NCI-H2196 (cell line): ENCODE measurements around the gene MB.

Experiments
- DNase-seq: peaks from one replicate; lab custom pipeline; 2025; ENCODE audit not compliant: unreplicated experiment; lab: John Stamatoyannopoulos, UW

The MB gene

DNA sequence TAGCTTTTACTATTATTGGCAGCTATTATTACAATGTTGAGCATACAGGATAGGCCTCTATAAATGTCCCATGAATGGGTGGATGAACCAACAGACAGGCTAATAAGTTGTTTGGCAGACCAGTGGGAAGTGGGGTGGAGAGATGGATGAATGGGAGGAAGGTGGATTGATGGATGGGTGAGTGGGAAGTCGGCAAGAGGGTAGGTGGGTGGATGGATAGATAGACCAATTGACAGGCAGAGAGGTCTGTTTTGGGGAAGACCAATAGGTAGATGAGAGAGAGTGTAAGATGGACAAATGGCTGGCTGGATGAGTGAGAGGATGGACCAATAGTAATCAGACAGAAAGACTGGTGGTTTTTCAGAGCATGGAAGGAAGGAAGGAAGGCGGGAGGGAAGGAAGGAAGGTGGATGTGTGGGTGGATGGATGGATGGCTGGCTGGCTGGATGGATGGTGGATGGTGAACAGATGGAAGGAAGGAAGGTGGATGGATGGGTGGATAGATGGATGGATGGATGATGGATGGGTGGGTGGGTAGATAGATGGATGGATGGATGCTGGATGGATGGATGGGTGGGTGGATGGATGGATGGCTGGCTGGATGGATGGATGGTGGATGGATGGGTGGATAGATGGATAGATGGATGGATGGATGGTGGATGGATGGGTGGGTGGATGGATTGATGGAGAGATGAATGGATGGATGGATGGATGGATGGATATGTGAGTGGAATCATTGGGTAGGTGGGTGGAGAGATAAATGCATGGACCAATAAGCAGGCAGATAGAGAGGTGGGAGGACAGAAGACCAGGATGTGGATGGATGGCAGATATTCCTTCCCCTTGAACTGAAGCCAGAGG lies 39.1 kb downstream of the MB start:
- DNase-seq = no peak

DNA sequence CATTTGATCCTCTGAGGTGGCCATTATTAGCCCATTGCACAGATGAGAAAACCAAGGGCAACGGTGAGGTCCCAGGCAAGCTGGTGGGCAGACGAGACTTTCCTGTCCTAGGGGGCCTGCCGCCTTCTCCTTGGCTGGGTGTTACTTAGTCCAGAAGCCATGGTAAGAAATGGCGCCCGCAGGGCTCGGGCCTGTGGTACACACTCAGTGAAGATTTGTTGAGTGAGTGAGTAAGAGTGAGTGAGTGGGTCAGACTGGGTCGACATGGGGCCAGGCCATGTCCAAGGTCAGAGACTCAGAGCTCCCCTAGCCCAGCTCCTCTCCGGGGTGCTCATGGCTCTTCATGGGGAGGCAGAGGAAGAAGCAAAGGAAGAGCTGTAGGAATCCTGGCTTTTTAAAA lies 40.5 kb downstream of the MB start:
- no peak for DNase-seq

DNA sequence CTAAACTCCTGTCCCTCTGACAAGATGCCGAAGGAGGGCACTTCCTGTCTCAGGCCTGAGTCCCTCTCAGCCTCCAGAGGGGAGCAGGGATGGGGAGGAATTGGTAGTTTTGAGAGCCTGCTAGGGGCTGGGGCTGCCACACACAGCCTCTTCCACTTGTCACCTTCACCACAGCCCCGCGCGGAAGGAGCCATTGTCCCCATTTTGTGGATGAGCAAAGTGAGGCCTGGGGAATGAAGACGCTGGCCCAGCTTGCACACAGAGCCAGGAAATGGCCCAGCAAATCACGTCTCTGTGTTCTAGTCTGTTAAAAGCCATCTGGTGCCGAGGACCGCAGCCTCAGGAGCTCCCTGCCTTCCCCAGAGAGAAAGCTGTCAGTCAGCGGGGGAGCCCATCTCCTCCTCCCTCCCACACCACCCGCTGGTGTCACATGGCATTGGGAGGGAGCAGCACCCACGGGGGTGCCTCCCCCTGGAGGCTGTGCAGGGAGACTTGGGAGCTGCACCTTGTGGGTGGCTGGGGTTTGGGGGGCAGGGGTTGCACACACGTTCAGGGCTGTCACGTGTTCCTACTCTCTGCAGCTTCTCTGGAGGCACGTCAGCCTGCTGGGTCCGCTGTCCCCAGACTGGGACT lies 41.9 kb downstream of the MB start:
- no peak for DNase-seq

DNA sequence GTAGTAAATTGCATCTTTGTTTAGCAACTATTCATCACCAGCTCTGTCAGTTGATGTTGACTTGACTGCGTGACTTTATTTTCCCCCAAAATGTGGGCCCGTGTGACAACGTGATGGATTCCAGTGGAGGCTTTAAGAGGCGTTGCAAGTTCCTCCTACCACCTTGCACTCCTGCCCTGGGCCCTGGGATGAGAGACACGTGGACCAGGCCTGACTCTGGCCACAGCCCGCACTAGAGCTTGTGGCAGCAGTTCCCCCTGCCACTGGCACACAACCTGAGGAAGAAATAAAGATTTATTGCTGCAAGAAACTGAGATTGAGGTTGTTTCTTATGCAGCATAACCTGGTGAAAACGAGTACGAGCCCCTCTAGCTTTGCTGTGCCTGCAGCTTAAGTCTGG lies 44.6 kb downstream of the MB start:
- DNase-seq = no peak

DNA sequence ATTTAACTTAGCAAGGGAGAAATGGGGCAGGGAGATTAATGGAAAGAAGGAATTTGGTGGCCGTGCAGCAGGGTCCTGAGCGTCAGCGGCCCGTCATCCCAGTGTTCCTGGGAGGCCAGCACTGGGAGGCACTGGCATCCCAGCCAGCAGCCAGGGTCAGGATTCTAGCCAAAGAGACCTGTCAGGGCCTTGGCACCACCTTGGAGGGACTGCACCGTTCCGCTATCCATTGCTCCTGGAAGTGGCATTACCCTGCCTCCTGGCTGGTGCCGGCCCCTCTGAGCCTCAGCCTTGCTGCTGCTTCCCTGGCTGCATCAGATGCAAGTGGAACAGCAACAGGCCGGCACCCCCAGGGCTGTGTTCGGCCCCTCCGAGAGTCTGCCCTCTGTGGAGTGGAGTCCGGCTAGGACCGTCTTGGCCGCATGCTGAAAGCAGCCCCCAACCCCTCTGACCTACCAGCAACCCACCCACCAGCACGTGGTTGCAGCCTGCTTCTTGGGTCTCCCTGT lies 46.4 kb downstream of the MB start:
- no peak for DNase-seq

DNA sequence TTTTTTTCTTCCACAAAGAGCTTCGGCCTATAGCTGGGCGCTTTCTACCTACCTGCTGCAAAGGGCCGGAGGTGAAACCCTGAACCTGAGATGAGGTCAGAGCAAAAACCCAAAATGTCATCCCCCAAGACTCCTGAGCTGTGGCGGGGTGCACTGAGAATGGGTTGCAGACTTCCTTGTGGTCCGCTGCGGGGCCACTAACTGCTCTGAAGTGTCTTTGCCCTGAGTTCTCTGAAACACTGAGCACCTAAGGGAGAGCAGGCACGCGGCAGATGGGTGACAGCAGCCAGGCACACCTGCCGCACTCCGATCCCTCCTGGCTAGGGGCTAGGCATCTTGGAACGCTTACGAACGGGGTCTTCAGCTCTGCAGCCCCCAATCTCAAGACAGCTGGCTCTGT lies 47.2 kb downstream of the MB start:
- no peak for DNase-seq

DNA sequence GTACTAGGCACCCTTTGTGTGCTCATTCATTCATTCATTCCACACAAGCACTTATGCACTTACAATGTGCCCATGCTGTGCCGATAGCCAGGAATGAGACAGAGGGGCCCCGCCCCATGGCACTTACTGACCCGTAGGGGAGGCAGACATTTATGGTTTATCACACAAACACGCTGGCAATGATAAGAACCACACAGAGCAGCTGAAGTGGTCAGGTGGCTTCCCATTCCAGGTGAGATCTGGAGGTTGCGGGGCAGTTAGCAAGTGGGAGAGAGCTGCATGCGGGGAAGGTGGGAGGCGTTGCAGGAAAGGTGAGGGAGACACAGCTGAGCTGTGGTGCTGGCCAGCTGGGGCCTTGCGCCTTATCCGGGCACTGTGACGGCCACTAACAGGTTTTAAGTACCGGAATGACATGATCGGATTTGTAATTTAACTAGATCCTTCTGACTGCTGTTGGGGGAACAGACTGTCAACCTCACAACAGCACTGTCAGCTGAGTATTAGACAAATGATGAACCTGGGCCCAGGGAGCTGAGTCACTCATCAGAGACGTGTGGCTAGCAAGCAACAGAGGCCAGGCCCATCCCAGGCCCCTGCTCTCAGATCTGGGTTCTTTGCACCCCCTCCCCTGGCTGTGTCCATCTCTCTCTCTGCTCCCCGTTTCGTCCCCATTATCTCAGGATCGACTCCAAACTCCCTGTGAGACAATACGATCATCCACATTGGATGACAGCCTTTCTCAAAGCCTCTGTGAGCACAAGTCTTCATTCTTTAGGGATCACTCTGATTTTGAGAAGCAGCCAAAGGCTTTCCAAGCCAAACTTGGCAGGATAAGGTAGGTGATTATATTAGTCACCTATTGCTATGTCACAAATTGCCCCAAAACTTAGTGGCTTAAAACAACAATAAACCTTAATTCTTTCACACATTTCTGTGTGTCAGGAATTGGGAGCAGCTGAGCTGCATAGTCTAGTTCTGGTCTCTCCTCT lies 48.1 kb downstream of the MB start:
- DNase-seq = no peak

DNA sequence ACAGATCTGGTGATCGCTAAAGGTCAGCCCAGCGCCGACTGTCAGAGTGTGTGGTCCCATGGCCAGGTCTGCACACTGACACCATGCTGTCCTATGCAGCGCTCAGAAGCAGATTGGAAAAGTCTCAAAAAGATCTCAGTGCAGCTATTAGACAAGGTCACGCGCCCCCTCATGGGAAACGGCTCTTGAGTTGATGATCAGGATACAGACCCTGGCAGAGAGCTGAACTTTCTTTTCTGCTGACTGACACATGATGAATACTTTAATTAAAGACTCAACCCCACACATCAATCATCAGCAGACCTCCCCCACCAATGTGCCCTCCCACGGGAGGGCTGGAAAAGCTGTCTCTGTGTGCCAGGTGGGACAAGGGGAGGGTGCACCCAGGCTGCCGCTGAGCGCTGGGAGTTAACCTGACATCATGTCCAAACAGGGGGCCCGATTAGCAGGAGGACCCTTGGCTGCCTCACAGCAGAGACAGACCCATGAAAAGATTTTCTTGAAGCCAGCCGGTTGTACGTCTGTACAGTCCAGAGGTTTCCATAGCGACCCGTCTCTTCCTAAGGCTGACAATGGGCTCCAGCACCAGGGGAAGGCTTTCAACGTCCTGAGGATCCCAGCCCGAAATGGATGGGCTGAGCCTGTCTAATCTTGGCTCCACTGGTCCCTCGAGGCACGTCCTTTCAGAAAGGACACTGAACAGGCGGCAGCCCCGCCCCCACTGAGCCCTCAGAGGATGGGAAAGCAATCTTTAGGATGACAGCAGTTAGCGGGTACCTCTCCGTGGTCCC lies 49.6 kb downstream of the MB start:
- no peak for DNase-seq

DNA sequence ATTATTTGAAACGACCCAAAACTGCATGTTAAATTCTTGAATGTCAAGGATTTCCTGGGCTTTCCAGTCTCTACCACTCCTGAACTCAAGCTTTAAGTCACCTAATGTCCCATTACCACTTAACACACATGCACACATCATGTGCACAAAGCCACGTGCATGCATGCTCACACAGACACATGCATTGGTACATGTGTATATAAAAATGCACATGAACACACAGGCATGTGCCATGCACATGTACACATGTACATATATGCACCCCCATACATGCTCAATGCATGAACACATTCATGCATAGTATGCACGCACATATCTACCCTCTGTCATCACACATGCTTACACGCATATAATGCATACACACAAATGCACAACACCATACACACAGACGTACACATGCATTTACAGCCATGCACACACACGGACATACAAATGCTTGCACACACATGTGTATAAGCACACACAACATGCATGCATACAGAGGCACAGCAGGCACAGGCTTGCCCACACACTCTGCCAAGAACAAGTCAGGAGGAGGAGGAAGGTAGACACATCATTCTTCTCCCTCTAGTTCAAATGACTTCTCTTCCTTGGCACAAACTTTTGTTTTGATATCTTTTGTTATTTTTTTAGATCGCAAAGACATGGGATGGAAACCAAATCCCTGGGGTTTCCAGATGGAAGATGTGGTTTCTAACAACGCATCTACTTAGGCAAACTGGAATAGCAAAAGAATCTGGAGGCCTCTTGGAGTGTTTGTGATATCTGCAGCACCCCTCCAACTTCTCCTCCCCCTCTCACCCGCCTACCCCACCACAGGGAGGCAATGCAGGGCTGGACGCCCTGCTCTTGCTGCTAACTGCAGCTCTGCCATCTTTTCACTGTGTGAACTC lies 51.9 kb downstream of the MB start:
- DNase-seq = no peak

DNA sequence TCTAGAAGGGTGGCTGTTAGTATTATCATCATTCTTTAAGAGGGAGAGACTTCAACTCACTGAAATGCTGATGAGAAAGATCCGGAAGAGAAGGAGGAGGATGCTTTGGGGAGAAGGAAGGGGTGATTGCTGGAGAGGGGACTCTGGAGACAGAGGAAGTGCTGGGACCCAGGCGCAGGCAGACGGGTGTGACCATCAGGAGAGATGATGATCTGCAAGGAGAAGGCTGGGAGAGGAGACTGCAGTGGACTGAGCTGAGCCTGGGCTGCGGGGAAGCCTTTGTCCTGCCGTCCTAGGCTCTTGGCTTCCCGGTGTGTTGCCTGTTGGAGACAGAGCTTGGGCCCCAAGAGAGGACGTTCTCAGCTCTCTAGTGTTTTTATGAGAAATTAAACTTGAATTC lies 53.9 kb downstream of the MB start:
- DNase-seq = no peak

DNA sequence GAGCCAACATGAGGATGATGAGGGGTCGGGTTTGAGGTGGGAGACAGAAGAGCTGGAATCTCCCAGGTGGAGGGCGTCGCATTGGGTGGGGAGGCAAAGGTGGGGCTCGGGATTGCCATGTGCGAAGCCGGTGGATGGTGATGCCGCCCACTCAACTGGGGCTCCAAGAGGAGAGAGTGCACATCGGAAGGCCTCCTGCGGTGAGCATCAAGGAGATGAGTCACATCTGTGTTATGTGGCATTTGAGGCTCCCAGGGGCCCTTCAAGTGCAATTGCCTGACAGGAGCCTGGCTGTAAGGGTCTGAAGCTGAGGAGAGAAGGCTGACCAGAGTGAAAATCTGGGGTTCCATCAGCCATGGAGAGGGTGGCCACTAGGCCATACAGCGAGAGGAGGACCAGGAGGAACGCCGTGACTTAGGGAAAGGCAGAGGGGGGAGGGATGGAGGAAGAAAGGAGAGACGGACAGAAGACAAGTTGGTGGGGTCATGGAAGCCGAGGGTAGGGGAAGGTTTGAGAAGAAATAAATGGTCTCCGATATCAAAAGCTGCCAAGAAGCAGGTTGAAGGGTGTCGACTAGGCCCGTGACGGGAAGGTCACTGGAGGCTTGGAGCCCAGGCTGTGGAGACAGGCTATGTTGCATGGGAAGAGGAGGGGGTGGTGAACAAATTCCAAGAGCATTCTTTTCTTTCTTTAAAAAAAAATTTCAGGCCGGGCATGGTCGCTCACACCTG lies 55.2 kb downstream of the MB start:
- DNase-seq = no peak

DNA sequence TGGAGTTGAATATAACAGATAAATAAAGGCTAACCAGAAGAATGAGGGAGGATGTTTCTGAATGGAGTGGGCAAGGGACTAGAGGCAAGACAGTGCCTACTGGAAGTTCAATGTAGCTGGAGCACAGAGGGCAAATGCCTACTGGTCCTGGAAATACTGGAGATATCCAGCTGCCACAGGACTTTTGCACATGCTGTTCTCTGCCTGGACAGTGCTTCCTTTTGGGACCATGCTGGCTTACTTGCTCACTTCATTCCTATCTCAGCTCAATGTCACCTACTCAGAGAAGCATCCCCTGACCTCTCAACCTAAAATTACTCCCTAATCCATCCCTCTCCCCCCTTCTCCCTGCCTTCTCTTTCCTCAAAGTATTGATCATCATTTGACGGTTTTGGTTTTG lies 56.3 kb downstream of the MB start:
- DNase-seq = no peak

DNA sequence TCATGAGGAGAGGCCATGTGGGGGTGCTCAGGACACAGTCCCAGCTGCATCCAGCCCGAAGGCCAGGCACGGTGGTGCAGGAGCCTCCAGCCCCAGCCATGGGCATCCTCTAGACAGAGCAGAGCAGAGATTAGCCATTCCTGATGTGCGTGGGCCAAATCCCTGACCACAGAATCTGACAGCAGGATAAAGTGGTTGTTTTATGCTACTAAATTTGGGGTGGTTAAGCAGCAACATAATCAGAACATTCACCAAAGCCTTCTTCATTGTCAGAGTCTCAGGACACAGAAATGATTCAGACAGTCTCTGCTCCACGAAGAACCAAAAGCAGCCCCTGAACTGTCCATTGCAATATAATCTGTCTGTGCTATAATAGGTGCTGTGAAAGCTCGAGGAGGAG lies 56.8 kb downstream of the MB start:
- DNase-seq = no peak

DNA sequence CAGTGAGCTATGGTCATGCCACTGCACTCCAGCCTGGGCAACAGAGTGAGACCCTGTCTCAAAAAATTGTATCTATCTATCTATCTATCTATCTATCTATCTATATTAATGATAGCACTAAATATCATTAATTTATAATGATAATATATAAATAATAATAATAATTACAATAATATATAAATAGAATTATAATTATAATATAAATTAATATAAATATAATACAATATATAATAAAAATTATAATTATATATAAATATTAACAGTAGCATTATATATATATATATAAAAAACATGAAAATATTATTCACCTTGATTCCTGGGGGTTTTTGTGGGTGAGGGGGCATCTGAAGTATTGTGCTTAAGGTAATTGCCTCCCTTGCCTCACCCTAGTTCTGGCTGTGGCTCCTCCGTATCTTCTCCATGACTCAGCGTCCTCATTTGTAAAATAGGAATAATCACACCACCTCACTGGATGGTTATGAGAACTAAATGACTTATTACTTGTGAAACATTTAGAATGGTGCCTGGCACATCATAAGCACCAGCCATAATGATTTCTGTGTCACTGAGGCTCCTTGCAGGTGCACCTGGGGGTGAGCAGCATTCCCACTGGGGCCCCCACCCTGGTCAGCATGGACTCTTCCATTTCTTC lies 57.6 kb downstream of the MB start:
- DNase-seq = no peak

DNA sequence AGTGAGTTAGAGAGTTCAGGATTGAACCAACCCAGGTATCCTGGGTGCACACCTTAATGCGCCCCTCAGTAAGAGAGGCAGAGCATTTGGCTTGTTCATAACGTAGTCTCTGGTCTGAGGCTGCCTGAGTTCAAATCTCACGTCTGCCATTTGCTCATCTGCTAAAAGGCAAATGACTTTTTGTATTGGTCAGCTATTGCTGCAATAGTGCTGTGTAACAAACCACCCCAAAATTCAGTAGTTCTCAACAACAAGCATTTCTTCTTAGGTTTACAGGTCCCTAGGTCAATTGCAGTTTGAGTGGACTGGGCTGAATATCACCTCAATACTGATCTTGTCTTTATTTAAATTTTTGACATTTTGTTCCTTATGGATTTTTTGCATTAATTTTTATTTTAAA lies 58.4 kb downstream of the MB start:
- DNase-seq = no peak

DNA sequence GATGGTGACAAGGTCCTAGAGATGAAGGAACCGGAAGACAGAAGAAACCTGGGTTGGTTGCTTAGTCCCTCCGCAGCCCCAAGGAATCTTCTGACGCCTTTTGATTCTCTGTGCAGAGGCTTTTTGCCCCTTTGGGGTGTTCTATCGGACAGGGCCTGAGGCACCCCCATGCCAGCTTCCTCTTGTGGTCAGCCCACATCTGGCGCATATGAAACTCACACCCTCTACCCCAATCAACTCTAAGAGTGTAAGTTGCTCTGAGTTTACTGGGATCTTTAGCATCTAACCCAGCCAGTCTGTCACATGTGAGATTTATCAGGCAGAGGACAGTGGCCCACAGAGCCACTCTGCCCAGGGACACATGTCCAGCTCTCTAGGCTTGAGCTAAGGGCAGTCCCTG lies 59.1 kb downstream of the MB start:
- no peak for DNase-seq
